Spleen (tissue), 7 donors: ENCODE measurements around the gene IMMP2L.

Experiments used
- POLR2A ChIP-seq, 3 donors: fragments of 450-650 bp; IDR thresholded peaks; one replicate each; pipeline ENCODE4 v1.5.1; 2017; ENCODE audit warnings: antibody characterized with exemption in 3 of 3, mild to moderate bottlenecking in 1 of 3
- POLR2AphosphoS5 ChIP-seq, 3 donors: sonication (generic); formaldehyde crosslinking; IDR thresholded peaks; one replicate each; pipeline ENCODE4 v1.5.1; 2017; ENCODE audit warnings: antibody characterized with exemption in 3 of 3
- TF ChIP-seq, protein P1 (sequence below), 11 experiments: fragments of 200-600 bp in 7 of 11; fragments of 450-650 bp in 4 of 11; sonication (generic) in 4 of 11; IDR thresholded peaks in 8 of 11; conservative IDR thresholded peaks in 3 of 11; 1 replicate in 7 of 11; 2 replicates in 4 of 11; pipeline versions ENCODE4 v1.4.0 to v1.8.0; 2016 to 2021; ENCODE audit warnings: antibody characterized with exemption in 11 of 11, inconsistent platforms in 4 of 11, mild to moderate bottlenecking in 1 of 11
- donor health status: DM: no; HTN: no; CAD: no; lungs with moderate emphysema.
- donor health status: DM: no; HTN: no; CAD: no.
- donor health status: DM: no; HTN: no; CAD: no.

DNA sequence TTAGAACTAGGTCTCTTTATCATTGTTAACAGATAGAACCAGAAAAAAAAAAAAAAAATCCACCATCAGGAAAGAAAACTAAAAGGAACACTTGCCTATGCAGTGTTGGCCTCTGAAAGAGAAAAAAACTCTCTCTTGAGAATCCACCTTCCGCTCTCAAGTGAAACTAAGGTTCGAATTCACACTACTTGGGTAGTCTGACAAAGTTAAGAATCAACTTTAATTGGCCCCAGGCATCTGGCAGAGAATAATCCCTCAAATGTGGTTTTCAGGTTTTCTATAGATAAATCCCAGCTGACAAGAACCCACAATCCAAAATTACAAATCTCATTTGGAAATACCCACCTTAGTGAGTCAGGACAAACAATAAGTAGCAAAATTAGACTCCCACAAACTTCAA, 671.1 kb downstream of the IMMP2L start:
- TF ChIP-seq POLR2AphosphoS5 (IDR thresholded peaks at IDR 0.05) (no peak), POLR2A (IDR thresholded peaks at IDR 0.05) (no peak)
- TF ChIP-seq, protein P1, sequence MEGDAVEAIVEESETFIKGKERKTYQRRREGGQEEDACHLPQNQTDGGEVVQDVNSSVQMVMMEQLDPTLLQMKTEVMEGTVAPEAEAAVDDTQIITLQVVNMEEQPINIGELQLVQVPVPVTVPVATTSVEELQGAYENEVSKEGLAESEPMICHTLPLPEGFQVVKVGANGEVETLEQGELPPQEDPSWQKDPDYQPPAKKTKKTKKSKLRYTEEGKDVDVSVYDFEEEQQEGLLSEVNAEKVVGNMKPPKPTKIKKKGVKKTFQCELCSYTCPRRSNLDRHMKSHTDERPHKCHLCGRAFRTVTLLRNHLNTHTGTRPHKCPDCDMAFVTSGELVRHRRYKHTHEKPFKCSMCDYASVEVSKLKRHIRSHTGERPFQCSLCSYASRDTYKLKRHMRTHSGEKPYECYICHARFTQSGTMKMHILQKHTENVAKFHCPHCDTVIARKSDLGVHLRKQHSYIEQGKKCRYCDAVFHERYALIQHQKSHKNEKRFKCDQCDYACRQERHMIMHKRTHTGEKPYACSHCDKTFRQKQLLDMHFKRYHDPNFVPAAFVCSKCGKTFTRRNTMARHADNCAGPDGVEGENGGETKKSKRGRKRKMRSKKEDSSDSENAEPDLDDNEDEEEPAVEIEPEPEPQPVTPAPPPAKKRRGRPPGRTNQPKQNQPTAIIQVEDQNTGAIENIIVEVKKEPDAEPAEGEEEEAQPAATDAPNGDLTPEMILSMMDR (IDR thresholded peaks at IDR 0.05 in 8 of 11, conservative IDR thresholded peaks at IDR 0.05 in 3 of 11): no peak
